Fibroblast of lung (primary cell): ENCODE results near the gene PPFIBP2. TPM values are rescaled to one million over a fixed set of nuclear protein-coding genes. Genes with fewer than 3 reads are reported as not detected.

Experiments
- DNase-seq, 2 donors: peaks; one replicate each; pipeline versions ENCODE4 v3.0.0 to v3.0.0-alpha.2; 2010; ENCODE audit warnings: low read depth in 2 of 2
- H2AFZ ChIP-seq: 2 replicates; pipeline ENCODE4 v1.5.1; 2012; ENCODE audit warnings: low read length, control low read depth, inconsistent platforms
- H3K27ac ChIP-seq: 2 replicates; pipeline ENCODE4 v1.5.1; 2011; ENCODE audit warnings: low read length, control low read depth; ENCODE audit not compliant: insufficient read depth
- H3K27me3 ChIP-seq: 2 replicates; pipeline ENCODE4 v1.5.1; 2011; ENCODE audit warnings: mild to moderate bottlenecking, low read length; ENCODE audit not compliant: control insufficient read depth, insufficient read depth
- H3K36me3 ChIP-seq: 2 replicates; pipeline ENCODE4 v1.5.1; 2011; ENCODE audit warnings: low read length; ENCODE audit not compliant: control insufficient read depth, insufficient read depth
- H3K4me1 ChIP-seq: 2 replicates; pipeline ENCODE4 v1.5.1; 2011; ENCODE audit warnings: low read length; ENCODE audit not compliant: control insufficient read depth, insufficient read depth; ENCODE audit errors: extremely low read depth
- H3K4me2 ChIP-seq: 2 replicates; pipeline ENCODE4 v1.5.1; 2011; ENCODE audit warnings: low read length, control low read depth; ENCODE audit not compliant: insufficient read depth; ENCODE audit errors: extremely low read depth
- H3K4me3 ChIP-seq, 4 experiments: fragments of 200-600 bp in 1 of 4; sonication (generic) in 1 of 4; replicated peaks in 1 of 4; 2 replicates each; pipeline ENCODE4 v1.5.1; 2011 to 2016; ENCODE audit warnings: low read length in 4 of 4, low read depth in 3 of 4, mild to moderate bottlenecking in 3 of 4, control low read depth in 2 of 4, inconsistent platforms in 1 of 4, mixed read lengths in 1 of 4; ENCODE audit not compliant: insufficient read depth in 1 of 4; ENCODE audit errors: control extremely low read depth in 1 of 4
- H3K79me2 ChIP-seq: 2 replicates; pipeline ENCODE4 v1.5.1; 2012; ENCODE audit warnings: mild to moderate bottlenecking, low read length, inconsistent platforms; ENCODE audit not compliant: control insufficient read depth, insufficient read depth
- H3K9ac ChIP-seq: 2 replicates; pipeline ENCODE4 v1.5.1; 2011; ENCODE audit warnings: mild to moderate bottlenecking, low read length, control low read depth; ENCODE audit not compliant: insufficient read depth
- H3K9me3 ChIP-seq: 2 replicates; pipeline ENCODE4 v1.5.1; 2012; ENCODE audit warnings: low read depth, low read length; ENCODE audit not compliant: control insufficient read depth, insufficient read depth
- H4K20me1 ChIP-seq: 2 replicates; pipeline ENCODE4 v1.5.1; 2011; ENCODE audit warnings: low read length; ENCODE audit not compliant: control insufficient read depth, insufficient read depth; ENCODE audit errors: extremely low read depth
- CTCF ChIP-seq, 2 donors: IDR thresholded peaks in 1 of 2; conservative IDR thresholded peaks in 1 of 2; 1 replicate in 1 of 2; 2 replicates in 1 of 2; pipeline ENCODE4 v1.5.1; 2011 to 2012; ENCODE audit warnings: low read length in 2 of 2, control low read depth in 1 of 2, inconsistent platforms in 1 of 2, low read depth in 1 of 2, mild to moderate bottlenecking in 1 of 2
- EZH2 ChIP-seq: IDR thresholded peaks from 2 replicates; pipeline ENCODE4 v1.5.1; 2012; ENCODE audit warnings: low read length, control low read depth, mild to moderate bottlenecking; ENCODE audit errors: missing control alignments
- polyA plus RNA-seq, 2 donors: library from polyadenylated mRNA; depleted of rRNA in 1 of 2; stranded (reverse) in 1 of 2; unstranded in 1 of 2; fragments of >200 nt; gene quantifications; 2 replicates each; pipeline ENCODE4 v1.2.1, GENCODE V29; 2011 to 2012; ENCODE audit warnings: missing spikeins in 1 of 2
- total RNA-seq: library from RNA; depleted of rRNA; stranded (reverse); fragments of >200 nt; gene quantifications from 2 replicates; pipeline ENCODE4 v1.2.1, GENCODE V29; 2014

Gene PPFIBP2
- total and polyA plus RNA-seq, 2 donors (not counting 1 experiment from before 2014, with no cell fraction given) = 11.4 to 38.8 TPM

DNA sequence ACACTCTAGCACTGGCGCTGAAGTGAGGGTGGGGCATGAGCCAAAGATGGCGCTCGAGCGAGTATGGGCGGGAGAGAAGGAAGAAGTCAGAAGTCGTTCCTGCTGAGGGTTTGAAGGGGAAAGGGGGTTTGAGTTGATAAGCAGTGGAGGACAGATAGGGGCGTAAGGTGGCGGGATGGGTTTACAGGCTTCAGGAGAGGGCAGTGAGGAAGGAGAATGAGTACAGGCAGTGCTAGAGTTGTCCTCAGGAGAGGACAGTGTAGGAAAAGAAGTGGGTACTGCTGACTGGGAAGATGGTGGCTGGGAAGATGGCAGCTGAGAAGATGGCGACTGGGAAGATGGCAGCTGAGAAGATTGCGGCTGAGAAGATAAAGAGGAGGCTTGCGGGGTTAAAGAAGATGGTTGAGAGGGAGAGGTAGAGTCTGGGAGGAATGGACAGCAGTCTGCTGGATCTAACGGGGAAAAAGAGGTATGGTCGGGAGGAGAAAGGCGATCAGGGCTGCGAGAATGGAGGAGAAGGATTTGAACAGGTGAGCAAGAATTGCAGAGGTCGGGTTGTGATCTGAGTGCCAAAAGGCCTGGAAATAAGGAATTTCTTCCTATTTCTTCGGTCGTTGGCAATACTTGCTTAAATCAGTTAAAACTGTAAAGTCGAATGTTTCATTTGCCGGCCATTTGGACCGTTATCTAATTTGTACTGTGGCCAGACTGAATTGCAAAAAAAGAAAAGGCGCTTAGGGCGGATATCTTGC, 5.2 kb downstream of the PPFIBP2 start:
- Histone ChIP-seq H3K79me2 (no peaks in the 10 kb centered on the region), H3K36me3 (no peaks in the 10 kb centered on the region), H3K4me2 (no peak overlapping the region), H3K9ac (no peak overlapping the region), H3K4me1 (peaks cover 2% of the 10 kb centered on the region), H3K9me3 (no peaks in the 10 kb centered on the region), H2AFZ (no peak overlapping the region), H4K20me1 (no peaks in the 10 kb centered on the region), H3K4me3 (no peak overlapping the region), H3K27me3 (peaks cover 4% of the 10 kb centered on the region), H3K27ac (no peak overlapping the region)
- no peak for DNase-seq
- TF ChIP-seq CTCF (conservative IDR thresholded peaks at IDR 0.05 in 1 of 2, IDR thresholded peaks at IDR 0.05 in 1 of 2; ENCODE audit: low read depth in 1 of 2, low read length in 2 of 2) (no peak), EZH2 (no peak)

- no peak for TF ChIP-seq CTCF (conservative IDR thresholded peaks at IDR 0.05 in 1 of 2, IDR thresholded peaks at IDR 0.05 in 1 of 2; ENCODE audit: low read depth in 1 of 2, low read length in 2 of 2)
- TF ChIP-seq EZH2 = no peak
- Histone ChIP-seq H3K4me3 (no peak overlapping the region), H3K79me2 (no peaks in the 10 kb centered on the region), H4K20me1 (no peaks in the 10 kb centered on the region), H3K4me1 (no peaks in the 10 kb centered on the region), H3K9ac (no peak overlapping the region), H2AFZ (no peak overlapping the region), H3K27me3 (peaks cover 3% of the 10 kb centered on the region), H3K4me2 (no peak overlapping the region), H3K36me3 (no peaks in the 10 kb centered on the region), H3K9me3 (no peaks in the 10 kb centered on the region), H3K27ac (no peak overlapping the region)
- DNase-seq = no peak
These were observed 6.5 kb downstream of the PPFIBP2 start for GRCh38 chr11:7520011-7520942.

DNA sequence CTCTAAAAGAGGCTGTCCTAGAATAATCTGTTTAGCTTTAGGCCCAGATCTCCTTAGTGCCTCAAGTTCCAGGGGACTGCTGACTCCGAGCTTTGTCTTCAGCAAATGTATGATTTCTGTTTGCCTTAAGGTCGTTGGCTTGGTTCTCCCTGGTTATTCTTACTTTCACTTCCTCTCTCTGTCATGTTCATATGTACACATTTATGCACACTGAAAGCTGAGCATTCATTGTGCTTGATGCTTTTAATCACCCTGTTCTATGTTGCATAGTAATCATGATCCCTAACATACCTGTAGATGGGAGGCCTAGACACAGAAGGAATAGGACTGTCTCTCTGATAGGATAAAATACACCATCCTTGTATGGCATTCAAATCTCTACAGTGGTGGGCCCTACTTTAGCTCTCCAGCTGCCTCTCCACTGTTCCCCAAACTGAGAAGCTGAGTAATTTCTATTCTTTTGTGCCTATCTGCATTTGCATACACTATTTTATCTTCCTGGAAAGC, 7.2 kb downstream of the PPFIBP2 start:
- H2AFZ ChIP-seq = no peak overlapping the region
- no peaks in the 10 kb centered on the region for H3K9me3 ChIP-seq
- DNase-seq = no peak
- no peaks in the 10 kb centered on the region for H3K27me3 ChIP-seq
- no peak overlapping the region for H3K4me3 ChIP-seq
- H3K27ac ChIP-seq = no peak overlapping the region
- no peak overlapping the region for H3K4me2 ChIP-seq
- H4K20me1 ChIP-seq = no peaks in the 10 kb centered on the region
- TF ChIP-seq CTCF (conservative IDR thresholded peaks at IDR 0.05 in 1 of 2, IDR thresholded peaks at IDR 0.05 in 1 of 2; ENCODE audit: low read depth in 1 of 2, low read length in 2 of 2) = no peak
- no peak for TF ChIP-seq EZH2
- no peaks in the 10 kb centered on the region for H3K79me2 ChIP-seq
- no peaks in the 10 kb centered on the region for H3K36me3 ChIP-seq
- H3K9ac ChIP-seq = no peak overlapping the region
- no peaks in the 10 kb centered on the region for H3K4me1 ChIP-seq
